AG08395 (cell line): Measurements from ENCODE around the gene RPS6KA2.

Experiments used
- DNase-seq: peaks from one replicate; pipeline ENCODE4 v3.0.0; 2012; ENCODE audit warnings: mixed read lengths, low spot score

Gene RPS6KA2

DNA sequence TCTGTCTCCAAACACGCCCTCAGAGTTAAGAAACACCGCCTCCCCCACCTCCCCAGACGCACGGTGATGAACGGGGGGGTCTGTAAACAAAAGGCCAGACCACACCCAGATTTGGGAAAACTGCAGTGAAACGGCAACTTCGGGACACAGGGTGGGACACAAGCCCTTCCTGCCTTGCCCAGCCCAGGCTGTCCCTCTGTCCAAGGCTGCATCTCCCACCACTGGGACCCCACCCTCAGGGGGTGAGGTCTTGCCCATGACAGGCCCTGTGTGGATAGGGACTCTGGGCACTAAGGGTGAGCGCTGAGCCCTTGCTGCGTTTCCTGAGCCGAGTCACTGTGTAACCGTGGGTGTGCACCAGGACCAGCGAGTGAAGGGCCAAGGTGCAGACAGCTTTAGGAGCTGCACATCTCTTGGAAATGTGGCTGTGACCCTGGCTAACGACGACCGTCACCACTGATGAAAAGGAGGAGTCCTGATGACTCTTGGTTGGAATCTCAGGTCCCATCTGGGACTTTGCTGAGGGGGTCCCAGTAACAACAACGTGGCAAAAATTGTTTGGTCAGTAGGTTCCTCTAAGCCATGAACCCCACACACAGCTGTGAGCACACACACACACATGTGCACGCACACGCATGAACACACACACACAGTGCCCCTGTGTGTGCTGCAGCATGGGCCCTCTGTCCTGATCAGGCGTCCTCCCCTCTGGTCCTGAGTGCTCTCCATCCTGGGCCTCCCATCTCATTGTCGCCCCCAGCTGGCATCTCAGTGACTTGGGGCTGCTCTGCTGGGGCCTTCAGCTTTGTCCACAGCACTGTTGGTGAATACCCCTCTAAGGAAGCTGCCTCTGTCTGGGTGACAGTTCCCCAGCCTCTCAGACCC is 141.2 kb downstream of the RPS6KA2 start:
- peak; percentile 4 for DNase-seq

DNA sequence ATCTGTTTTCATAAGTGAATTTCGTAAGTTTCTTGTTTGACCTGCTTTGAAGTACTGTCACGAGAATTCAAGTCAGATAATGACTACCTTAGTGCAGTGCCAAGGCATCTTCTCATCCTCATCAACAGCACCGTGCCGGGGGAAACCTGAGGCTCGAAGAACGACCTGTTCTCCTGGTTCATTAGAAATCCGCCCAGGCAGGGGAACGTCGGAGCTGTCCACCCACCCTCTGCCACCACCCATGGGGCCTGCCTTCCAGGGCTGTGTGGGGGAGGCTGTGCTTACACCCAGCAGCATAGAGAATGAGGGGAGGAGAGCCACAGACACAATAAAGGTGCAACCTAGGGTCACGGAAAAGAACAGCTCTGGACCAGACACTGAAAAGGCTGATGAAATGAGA is 142.2 kb downstream of the RPS6KA2 start:
- DNase-seq, result no peak

DNA sequence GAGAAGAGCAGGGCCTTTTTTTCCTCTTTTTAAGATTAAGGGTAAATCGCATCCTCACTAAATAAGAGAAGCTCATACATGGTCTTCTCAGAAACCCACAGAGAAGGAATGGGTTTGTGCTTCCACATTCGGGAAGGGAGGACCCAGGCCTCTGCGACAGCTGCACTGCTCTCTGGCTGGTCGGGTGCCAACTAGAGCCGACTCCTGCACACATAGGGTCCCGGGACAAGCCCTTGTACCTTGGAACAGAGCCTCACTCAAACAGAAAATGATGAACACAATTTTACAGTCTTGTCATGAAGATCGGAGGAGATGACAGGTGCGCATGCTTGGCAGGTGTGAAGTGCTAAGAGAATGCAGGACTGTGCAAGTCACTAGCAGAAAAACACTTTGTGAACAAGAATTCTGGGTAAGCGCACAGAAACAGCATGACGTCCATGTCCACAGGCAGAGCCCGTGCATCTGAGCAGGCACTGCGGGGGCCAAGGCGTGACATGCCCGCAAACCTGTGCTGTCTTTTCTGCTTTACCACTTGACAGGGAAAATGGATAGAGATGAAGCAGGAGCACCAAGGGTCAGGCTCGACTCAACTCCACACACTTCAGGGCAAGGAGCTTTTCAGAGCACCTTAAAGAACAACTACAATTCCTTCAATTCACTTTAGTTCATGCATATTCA is 143.3 kb downstream of the RPS6KA2 start:
- no peak for DNase-seq

DNA sequence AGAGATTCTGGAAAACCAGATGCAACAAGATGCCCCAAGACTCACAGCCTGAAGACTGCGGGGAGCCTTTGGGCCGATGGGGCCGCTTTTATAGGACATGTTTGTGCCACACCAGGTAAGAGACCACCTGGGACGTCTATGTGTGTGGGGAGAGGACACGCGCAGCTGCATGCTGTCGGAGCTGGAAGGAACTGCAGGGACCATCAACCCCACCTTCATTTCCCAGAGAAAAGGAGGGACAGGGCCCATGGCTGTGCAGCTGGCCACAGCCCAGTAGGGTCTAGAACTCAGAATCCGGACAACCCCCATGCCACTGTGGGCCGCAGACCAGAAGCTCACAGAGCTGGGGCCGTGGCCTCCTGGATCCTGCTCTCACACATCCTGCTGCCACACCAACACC is 144.0 kb downstream of the RPS6KA2 start:
- no peak for DNase-seq

GRCh38 chr6:166478782-166479592 is 148.1 kb downstream of the RPS6KA2 start:
- DNase-seq, result no peak

- no peak for DNase-seq
Observed at GRCh38 chr6:166477647-166478365, 149.2 kb downstream of the RPS6KA2 start.

GRCh38 chr6:166476634-166477215 is 150.3 kb downstream of the RPS6KA2 start:
- no peak for DNase-seq

DNA sequence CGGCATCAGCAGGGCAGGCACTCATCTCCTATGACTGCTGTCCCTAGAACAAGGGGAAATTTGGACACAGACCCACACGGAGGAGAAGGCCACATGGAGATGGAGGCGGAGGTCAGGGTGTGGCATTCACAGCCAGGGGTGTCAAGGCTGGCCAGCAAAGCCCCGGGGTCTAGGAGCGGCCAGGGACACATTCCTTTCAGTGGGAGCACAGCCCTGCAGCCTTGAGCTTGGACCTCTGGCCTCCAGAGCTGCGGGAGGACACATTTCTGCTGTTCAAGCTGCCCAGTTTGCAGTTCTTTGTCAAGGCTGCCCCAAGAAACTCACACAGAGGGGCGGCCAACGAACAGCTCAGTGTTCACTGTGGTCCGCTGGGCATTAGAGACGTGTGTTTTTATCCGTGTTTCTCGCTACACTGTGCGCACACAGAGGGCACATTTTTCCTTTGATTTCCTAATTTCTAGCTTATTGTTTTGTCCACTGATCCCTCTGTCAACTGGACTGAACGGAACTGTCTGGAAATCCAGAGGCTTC is 150.9 kb downstream of the RPS6KA2 start:
- DNase-seq, result no peak

- peak; percentile 17 for DNase-seq
Observed at GRCh38 chr6:166474721-166475565, 152.1 kb downstream of the RPS6KA2 start.

GRCh38 chr6:166473886-166474571 is 153.0 kb downstream of the RPS6KA2 start:
- DNase-seq, result no peak

- no peak for DNase-seq
Observed at GRCh38 chr6:166472636-166473035, 154.4 kb downstream of the RPS6KA2 start.

DNA sequence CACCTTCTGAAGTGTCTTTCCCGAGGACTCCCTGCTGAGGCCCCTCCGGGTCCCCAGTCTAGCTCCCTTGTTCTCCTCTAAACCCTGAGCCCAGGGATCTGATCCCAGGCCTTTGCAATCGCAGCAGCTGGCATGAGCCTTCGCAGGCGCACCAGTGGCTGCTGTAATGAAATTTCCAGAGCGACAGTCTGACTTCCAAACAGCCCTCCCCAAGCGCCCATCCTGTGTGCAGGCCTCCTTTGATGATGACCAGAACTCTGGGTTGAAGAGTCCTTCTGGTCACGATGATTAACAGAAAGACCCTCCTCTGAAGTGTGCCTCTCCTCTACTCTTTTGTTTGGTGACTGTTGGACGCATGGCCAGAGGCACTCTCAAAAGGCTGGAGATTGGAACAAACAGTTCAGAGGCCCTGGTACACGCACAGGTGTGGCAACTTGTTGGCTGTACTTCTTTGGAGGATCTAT is 155.2 kb downstream of the RPS6KA2 start:
- no peak for DNase-seq

DNA sequence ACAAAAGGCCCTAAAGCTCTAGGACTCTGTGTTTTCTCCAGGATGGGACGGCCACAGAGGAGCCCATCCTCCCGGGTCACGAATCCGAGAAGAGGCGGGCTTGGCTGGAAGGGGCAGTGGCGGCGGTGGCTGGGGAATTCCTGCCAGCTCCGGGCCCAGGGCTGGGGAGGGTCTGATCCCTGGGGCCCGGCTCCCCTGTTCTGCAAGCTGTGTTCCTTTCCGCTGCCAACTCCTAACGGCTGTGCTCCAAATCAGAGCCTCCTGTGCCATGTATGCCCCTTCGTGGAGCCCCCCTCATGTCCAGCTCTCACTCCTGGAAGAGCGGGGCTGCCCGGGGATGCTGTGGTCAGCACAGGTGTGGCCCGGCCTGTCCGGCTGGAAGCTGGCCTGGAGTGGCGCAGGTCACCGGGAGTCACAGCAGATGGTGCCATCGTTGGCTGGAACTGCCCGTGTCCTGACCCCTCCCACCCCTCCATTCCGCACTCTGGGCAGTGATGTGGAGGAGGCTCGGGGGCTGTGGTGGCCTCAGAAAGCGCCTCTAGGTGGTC is 156.1 kb downstream of the RPS6KA2 start:
- DNase-seq, result no peak

DNA sequence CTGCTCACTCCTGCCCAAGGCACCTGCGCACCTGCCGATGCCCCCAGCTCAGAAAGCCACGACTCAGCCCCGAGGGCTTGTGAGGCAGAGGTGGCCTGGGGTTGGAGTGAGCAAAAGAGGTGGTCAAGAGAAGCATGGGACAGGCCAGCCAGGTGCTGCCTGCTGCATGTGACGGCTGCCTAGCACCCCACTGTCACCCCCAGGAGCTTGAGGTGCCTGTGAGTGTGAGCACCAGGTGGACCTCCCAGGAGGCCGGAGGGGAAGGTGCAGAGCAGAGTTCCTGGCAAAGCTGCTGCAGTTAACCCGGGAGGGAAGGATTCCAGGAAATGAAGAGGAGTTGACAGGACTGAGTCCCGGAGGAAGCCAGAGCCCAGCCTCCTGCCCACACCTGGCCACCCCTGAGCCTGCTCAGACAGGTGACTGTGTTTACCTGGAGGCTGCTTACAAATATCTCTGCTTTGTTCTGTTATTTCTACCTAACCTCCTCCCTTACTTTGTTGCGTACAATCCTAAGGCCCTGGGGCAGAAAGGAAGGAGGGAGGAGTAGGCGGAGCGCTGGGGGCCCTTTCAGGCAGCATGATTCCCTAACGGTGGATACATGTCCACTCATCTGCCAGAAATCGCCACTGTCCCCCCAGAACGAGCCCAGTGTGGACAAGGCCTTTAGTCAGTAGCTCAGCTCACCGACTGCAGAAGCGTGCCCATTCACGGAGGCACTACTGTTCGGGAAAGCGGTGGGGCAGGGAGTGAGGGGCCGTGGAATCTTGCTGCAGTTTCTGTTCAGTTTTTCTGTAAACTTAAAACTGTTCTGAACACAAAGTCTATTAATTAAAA is 156.8 kb downstream of the RPS6KA2 start:
- DNase-seq, result no peak

DNA sequence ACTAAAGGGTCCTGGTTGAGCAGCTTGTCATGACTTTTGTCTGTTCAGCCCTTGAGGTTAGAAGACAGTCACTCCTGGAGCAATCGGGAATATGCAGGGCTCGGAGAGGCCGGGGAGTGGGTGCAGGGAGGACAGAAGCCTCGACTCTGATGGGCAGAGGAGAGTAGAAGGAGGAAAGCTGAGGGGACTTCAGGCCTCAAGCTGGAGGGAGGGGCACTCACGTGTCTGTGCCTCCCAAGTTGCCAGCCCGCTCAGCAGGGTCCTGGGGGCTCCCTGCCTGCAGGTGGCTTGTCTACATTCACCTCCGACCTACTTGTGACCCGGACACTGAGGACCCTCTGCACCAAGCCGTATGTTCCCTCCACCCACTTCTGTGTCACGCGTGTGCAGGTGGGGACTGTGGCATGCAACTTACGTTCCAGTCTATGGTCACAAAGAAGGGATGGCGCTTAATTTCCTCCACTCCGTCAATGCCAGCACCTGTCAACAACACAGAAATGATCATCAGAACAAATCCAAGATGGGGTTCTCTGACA is 157.6 kb downstream of the RPS6KA2 start:
- DNase-seq, result no peak

DNA sequence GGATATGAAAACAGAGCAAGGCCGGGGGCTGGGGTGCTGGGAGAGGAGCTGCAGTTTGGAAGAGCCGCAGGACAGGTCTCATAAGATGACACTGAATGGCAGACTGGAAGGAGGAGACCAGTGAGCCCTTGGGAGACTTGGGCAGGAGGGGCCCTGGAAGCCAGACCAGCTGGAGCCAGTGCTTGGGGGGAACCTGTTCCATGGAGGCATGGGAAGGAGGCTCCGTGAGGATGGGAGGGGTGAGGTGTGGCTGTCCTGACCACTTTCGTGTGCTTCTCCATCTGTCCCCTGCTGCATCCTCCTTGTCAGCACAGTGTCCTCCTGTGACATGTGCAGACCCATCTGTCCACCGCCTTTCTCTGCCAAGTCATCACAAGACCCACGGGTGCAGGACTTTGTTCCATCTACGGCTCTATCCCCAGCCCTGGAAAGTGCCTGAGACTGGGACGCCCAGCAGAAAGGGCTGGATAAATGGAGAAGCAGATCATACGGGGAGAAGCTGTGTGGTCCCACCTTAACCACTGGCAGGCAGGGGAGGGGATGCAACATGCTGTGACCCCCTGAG is 159.5 kb downstream of the RPS6KA2 start:
- DNase-seq, result no peak
